ENCODE results near the gene ZNF160. TPM values are rescaled to one million over a fixed set of nuclear protein-coding genes. Genes with fewer than 3 reads are reported as not detected.

Gene ZNF160
- total and polyA plus RNA-seq, 2 experiments from 2014 or later: 16.9 to 48.7 TPM

DNA sequence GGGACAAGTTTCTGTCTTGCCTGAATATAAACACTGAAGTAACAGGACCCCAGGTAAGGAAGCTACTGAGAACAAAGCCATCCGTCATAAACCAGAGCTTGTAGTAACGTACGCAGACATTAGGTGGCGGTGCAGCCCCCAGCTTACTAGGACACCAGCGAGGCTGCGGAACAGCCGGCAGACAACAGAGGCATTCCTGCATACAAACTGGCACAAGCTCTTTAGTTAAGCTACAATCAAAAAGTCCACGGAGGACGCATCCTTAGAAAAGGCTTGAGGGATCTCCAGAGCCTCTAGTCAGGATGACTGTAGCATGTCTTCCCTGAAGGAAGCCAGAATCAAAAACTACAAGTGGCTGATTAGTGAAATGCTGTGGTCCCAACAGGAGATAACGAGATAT is 26.2 kb downstream of the ZNF160 start (continued):
- TF ChIP-seq CREB1 (CRISPR knock-in tag; IDR thresholded peaks at IDR 0.05; ENCODE audit: low read depth) (peak; percentile 16; the same call in 1 of the 2 replicates), EZH2phosphoT487 (IDR thresholded peaks at IDR 0.05; ENCODE audit: unreplicated experiment) (no peak), CTCF (conservative IDR thresholded peaks at IDR 0.05; ENCODE audit: low read depth in 2 of 2) (peak; percentile 88 to 94), JUNB (IDR thresholded peaks at IDR 0.05; ENCODE audit: unreplicated experiment) (no peak), ZNF114 (CRISPR knock-in tag; IDR thresholded peaks at IDR 0.05) (no peak), REST (IDR thresholded peaks at IDR 0.05; ENCODE audit: unreplicated experiment) (no peak), STAT1 (IDR thresholded peaks at IDR 0.05; ENCODE audit: unreplicated experiment) (no peak), NANOG (IDR thresholded peaks at IDR 0.05; ENCODE audit: borderline replicate concordance) (0 out of 2 replicates have a peak, but pooled peaks have one; percentile 3), ZNF331 (CRISPR knock-in tag; IDR thresholded peaks at IDR 0.05; ENCODE audit: low read depth) (no peak)

GRCh38 chr19:53068834-53069233 is 34.4 kb downstream of the ZNF160 start:
- Mint-ChIP-seq H3K36me3 (ENCODE audit: low read depth) (peaks cover 88% of the 10 kb centered on the region), H3K4me3 (no peak overlapping the region), H3K27me3 (ENCODE audit: insufficient read depth, low read depth, poor library complexity) (peaks cover 4% of the 10 kb centered on the region), H3K4me1 (no peaks in the 10 kb centered on the region), H3K9me3 (peaks cover 59% of the 10 kb centered on the region), H3K27ac (no peak overlapping the region)
- H4K20me1 ChIP-seq (replicated peaks; ENCODE audit: insufficient read depth): no peaks in the 10 kb centered on the region; the same call in 1 of the 2 replicates
- no peak overlapping the region for H3K4me2 ChIP-seq
- no peak overlapping the region for H2AFZ ChIP-seq
- H3F3A ChIP-seq (replicated peaks; ENCODE audit: low read depth): no peaks in the 10 kb centered on the region
- no peaks in the 10 kb centered on the region for H3K79me2 ChIP-seq (replicated peaks; ENCODE audit: insufficient read depth)
- no peak overlapping the region for H3K4me3 ChIP-seq
- H3K36me3 ChIP-seq (ENCODE audit: insufficient read depth): peaks cover 43% of the 10 kb centered on the region
- no peaks in the 10 kb centered on the region for H3K27me3 ChIP-seq (ENCODE audit: insufficient read depth)
- H3K4me1 ChIP-seq (ENCODE audit: insufficient read depth): no peaks in the 10 kb centered on the region
- no peak for TF ChIP-seq EZH2 (IDR thresholded peaks at IDR 0.05; ENCODE audit: low read depth, unreplicated experiment)
- TF ChIP-seq NANOG (IDR thresholded peaks at IDR 0.05; ENCODE audit: borderline replicate concordance): no peak
- TF ChIP-seq ZNF114 (CRISPR knock-in tag; IDR thresholded peaks at IDR 0.05): no peak
- no peak for TF ChIP-seq ZNF331 (CRISPR knock-in tag; IDR thresholded peaks at IDR 0.05; ENCODE audit: low read depth)
- no peak for DNase-seq (ENCODE audit: low spot score)
- no peak for ATAC-seq
- no peak overlapping the region for H3K27ac ChIP-seq (ENCODE audit: low read depth)
- H3K9me2 ChIP-seq (ENCODE audit: insufficient read depth): 0 out of 2 replicates have a peak, but pooled peaks cover 8% of the 10 kb centered on the region
